ENCODE data around the gene RNF144A. TPM values are rescaled to one million over a fixed set of nuclear protein-coding genes. Genes with fewer than 3 reads are reported as not detected.

The RNF144A gene
- total and polyA plus RNA-seq, 2 donors (not counting 3 experiments of a cell fraction or from before 2014, with no cell fraction given), result 9.7 to 28.8 TPM

- Histone ChIP-seq H3K27me3 (ENCODE audit: control insufficient read depth in 2 of 2, insufficient read depth in 2 of 2, low read length in 2 of 2) (no peaks in the 10 kb centered on the region), H3K9ac (replicated peaks; ENCODE audit: extremely low read depth, insufficient read depth, low read length) (no peak overlapping the region), H3K4me3 (replicated peaks in 1 of 3; ENCODE audit: insufficient read depth in 1 of 3, low read depth in 1 of 3, low read length in 3 of 3) (no peak overlapping the region), H3K4me1 (ENCODE audit: control insufficient read depth, extremely low read depth, insufficient read depth, low read length) (no peaks in the 10 kb centered on the region), H3K36me3 (ENCODE audit: control insufficient read depth in 2 of 2, extremely low read depth in 1 of 2, insufficient read depth in 2 of 2, low read length in 2 of 2) (peaks cover 0 to 3% of the 10 kb centered on the region in 2 experiments), H3K79me2 (ENCODE audit: control insufficient read depth, insufficient read depth, low read length) (no peaks in the 10 kb centered on the region), H3K9me1 (replicated peaks; ENCODE audit: control insufficient read depth, extremely low read depth, insufficient read depth, low read length) (no peaks in the 10 kb centered on the region), H4K20me1 (replicated peaks; ENCODE audit: control insufficient read depth, extremely low read depth, insufficient read depth, low read length) (no peaks in the 10 kb centered on the region), H3K4me2 (ENCODE audit: insufficient read depth, low read length) (no peak overlapping the region), H2AFZ (ENCODE audit: low read depth, low read length) (no peak overlapping the region), H3K9me3 (replicated peaks; ENCODE audit: control insufficient read depth, insufficient read depth, low read length) (no peaks in the 10 kb centered on the region), H3K27ac (ENCODE audit: insufficient read depth, low read depth, low read length) (no peak overlapping the region)
- FAIRE-seq (no peak), DNase-seq (ENCODE audit: low read depth, low spot score) (no peak)
- TF ChIP-seq, protein P1, sequence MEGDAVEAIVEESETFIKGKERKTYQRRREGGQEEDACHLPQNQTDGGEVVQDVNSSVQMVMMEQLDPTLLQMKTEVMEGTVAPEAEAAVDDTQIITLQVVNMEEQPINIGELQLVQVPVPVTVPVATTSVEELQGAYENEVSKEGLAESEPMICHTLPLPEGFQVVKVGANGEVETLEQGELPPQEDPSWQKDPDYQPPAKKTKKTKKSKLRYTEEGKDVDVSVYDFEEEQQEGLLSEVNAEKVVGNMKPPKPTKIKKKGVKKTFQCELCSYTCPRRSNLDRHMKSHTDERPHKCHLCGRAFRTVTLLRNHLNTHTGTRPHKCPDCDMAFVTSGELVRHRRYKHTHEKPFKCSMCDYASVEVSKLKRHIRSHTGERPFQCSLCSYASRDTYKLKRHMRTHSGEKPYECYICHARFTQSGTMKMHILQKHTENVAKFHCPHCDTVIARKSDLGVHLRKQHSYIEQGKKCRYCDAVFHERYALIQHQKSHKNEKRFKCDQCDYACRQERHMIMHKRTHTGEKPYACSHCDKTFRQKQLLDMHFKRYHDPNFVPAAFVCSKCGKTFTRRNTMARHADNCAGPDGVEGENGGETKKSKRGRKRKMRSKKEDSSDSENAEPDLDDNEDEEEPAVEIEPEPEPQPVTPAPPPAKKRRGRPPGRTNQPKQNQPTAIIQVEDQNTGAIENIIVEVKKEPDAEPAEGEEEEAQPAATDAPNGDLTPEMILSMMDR (IDR thresholded peaks at IDR 0.05; ENCODE audit: extremely low read depth in 1 of 2, insufficient read depth in 1 of 2, low read depth in 1 of 2, low read length in 2 of 2), result no peak
- TF ChIP-seq EZH2 (IDR thresholded peaks at IDR 0.05; ENCODE audit: borderline replicate concordance, low read depth, low read length, severe bottlenecking) (no peak), MYC (IDR thresholded peaks at IDR 0.05; ENCODE audit: low read depth, low read length) (no peak), MAX (IDR thresholded peaks at IDR 0.05; ENCODE audit: insufficient read depth, insufficient read length) (no peak), POLR2A (IDR thresholded peaks at IDR 0.05; ENCODE audit: low read depth, low read length) (no peak), JUN (IDR thresholded peaks at IDR 0.05; ENCODE audit: borderline replicate concordance, insufficient read depth, insufficient read length, low read depth) (no peak), POLR2AphosphoS5 (IDR thresholded peaks at IDR 0.05; ENCODE audit: insufficient read depth, low read depth, low read length) (no peak), FOS (IDR thresholded peaks at IDR 0.05; ENCODE audit: borderline replicate concordance, insufficient read depth, low read length) (no peak), GATA2 (IDR thresholded peaks at IDR 0.05; ENCODE audit: insufficient read depth, insufficient read length, low read depth, low read length) (no peak)
- intact Hi-C loops (cut with micrococcal nuclease), result no loop called here
- dilution Hi-C loops (cut with MboI; ENCODE audit: extremely low pct_ligation_motif_present, low sequenced_read_pairs), result no loop called here
- POLR2A ChIA-PET, result no interaction called here
- CTCF ChIA-PET, result interaction anchor here (0.7 to 5.9 kb wide), 5 partner anchors 9 to 136 kb away, joined by 3 to 31 read pairs (median 14); no protein-coding TSS in a partner anchor
- no TSS peak for BruUV-seq (replicated peaks)
Measured at GRCh38 chr2:7033136-7033960, 116.1 kb downstream of the RNF144A start.

Data from endothelial cell of umbilical vein (primary cell).